Naive B cell (primary cell): ENCODE results near the gene BRME1. TPM values are rescaled to one million over a fixed set of nuclear protein-coding genes. Genes with fewer than 3 reads are reported as not detected.

ENCODE experiments used
- ATAC-seq, 2 donors: fragments of 150-1000 bp; cut with Tn5 transposase; 2 replicates each; pipeline ENCODE4 v1.10.0; 2021; ENCODE audit warnings: low read depth in 2 of 2, mild to moderate bottlenecking in 2 of 2, moderate library complexity in 2 of 2
- DNase-seq: peaks from one replicate; pipeline ENCODE4 v3.0.0; 2022
- H3K27ac Mint-ChIP-seq, 6 donors: one replicate each; pipeline ENCODE4 v1.8.0; 2020 to 2022; ENCODE audit warnings: mild to moderate bottlenecking in 6 of 6, mixed read lengths in 6 of 6, moderate library complexity in 5 of 6, inconsistent platforms in 2 of 6
- H3K27me3 Mint-ChIP-seq, 3 donors: one replicate each; pipeline ENCODE4 v1.8.0; 2021 to 2022; ENCODE audit warnings: mixed read lengths in 3 of 3, mild to moderate bottlenecking in 1 of 3
- H3K36me3 Mint-ChIP-seq, 2 donors: one replicate each; pipeline ENCODE4 v1.8.0; 2020 to 2022; ENCODE audit warnings: mixed read lengths in 2 of 2, inconsistent platforms in 1 of 2, mild to moderate bottlenecking in 1 of 2
- H3K4me1 Mint-ChIP-seq, 3 donors: one replicate each; pipeline ENCODE4 v1.8.0; 2020 to 2022; ENCODE audit warnings: mixed read lengths in 3 of 3, inconsistent platforms in 1 of 3, mild to moderate bottlenecking in 1 of 3, moderate library complexity in 1 of 3
- H3K4me3 Mint-ChIP-seq, 8 donors: one replicate each; pipeline ENCODE4 v1.8.0; 2020 to 2022; ENCODE audit warnings: mild to moderate bottlenecking in 8 of 8, mixed read lengths in 8 of 8, moderate library complexity in 8 of 8, inconsistent platforms in 2 of 8
- H3K9me3 Mint-ChIP-seq, 7 donors: one replicate each; pipeline ENCODE4 v1.8.0; 2020 to 2022; ENCODE audit warnings: mixed read lengths in 7 of 7, mild to moderate bottlenecking in 5 of 7, inconsistent platforms in 2 of 7, moderate library complexity in 1 of 7
- polyA plus RNA-seq, 6 donors: library from polyadenylated mRNA; unstranded; fragments of 300-500 nt; fragmentation: Illumina TruSeq; gene quantifications; one replicate each; pipeline ENCODE4 v1.2.3, GENCODE V29; 2021; ENCODE audit warnings: low read depth in 6 of 6

Gene BRME1
- polyA plus RNA-seq, 6 donors from 2014 or later: 0.47 to 0.51 TPM; not detected in 4

DNA sequence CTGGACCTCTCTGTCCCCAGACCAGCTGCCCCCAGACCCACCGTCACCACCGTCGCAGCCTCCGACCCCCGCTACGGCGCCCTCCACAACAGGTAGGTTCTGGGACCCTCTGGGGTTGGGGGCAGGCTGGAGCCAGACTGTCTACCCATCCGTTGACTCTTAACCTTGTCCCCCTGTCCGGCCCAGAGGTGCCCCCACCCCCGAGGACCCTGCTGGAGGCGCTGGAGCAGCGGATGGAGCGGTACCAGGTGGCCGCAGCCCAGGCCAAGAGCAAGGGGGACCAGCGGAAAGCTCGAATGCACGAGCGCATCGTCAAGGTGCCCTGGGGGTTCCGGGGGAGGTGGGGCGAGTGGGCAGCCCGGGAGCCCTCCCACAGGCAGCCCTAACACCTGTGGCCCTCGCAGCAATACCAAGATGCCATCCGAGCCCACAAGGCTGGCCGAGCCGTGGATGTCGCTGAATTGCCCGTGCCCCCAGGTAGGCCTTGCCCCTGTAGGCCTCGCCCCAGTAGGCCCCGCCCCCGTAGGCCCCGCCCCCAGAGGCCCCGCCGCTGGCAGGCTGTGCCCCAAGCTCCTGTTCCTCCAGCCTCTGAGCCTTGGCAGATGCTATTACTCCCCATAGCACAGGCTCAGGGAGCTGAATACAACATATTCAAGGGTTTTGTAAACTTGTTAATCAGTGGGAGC, 13.0 kb upstream of the BRME1 start:
- ATAC-seq: no peak
- peaks cover 7 to 18% of the 10 kb centered on the region in 2 donors for H3K36me3 Mint-ChIP-seq

DNA sequence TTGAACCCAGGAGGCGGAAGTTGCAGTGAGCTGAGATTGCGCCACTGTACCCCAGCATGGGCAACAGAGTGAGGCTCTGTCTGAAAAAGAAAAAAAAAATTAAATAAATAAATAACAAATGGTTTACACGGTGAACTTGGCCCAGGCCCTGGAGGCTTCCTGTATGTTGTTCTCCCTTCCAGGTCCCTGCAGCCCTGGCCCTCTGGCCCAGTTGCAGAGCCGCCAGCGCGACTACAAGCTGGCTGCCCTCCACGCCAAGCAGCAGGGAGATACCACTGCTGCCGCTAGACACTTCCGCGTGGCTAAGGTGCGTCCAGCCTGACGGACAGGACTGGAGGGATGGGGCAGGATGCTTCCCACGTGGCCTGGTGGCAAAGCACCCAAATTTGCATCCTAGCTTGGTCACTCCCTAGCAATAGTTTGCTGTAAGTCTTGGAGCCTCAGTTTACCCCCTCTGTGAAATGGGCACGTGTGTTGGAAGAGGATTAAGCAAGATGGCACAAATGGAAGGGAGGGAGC, 12.0 kb upstream of the BRME1 start:
- ATAC-seq: no peak
- H3K36me3 Mint-ChIP-seq: peaks cover 7 to 18% of the 10 kb centered on the region in 2 donors

More for the DNA sequence above, 13.0 kb upstream of the BRME1 start:
- DNase-seq: no peak
- Mint-ChIP-seq H3K27ac (no peak overlapping the region), H3K4me3 (no peak overlapping the region), H3K27me3 (no peaks in the 10 kb centered on the region), H3K9me3 (peaks cover 0 to 5% (median 0%) of the 10 kb centered on the region in 7 donors), H3K4me1 (peaks cover 0 to 8% (median 5%) of the 10 kb centered on the region in 3 donors)

DNA sequence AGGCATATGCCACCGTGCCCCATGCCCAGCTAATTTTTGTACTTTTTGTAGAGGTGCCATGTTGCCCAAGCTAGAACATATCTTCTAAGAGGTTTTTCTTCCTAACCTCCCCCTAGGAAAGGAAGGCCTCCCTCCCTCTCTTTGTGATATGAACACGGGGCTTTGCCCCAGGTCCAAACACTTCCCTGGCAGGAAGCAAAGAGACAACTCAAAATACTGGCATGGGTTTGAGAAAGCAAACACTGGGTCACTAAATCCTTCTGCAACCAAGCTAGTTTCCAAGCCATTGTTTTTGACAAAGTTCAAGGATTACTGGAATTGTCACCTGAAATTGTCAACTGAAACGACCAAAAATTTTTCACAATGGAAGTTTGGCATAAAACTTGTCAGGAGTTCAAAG, 8.9 kb upstream of the BRME1 start:
- Mint-ChIP-seq H3K9me3 (no peaks in the 10 kb centered on the region), H3K27ac (no peak overlapping the region), H3K27me3 (no peaks in the 10 kb centered on the region), H3K4me1 (no peaks in the 10 kb centered on the region), H3K36me3 (no peaks in the 10 kb centered on the region), H3K4me3 (peak overlapping the region in 1 of 8 donors; percentile 15)
- ATAC-seq: no peak
- no peak for DNase-seq

More for the DNA sequence above, 12.0 kb upstream of the BRME1 start:
- peak overlapping the region in 1 of 6 donors; percentile 70 for H3K27ac Mint-ChIP-seq
- no peak overlapping the region for H3K4me3 Mint-ChIP-seq
- H3K9me3 Mint-ChIP-seq: peaks cover 0 to 5% (median 0%) of the 10 kb centered on the region in 7 donors
- H3K4me1 Mint-ChIP-seq: peaks cover 0 to 8% (median 5%) of the 10 kb centered on the region in 3 donors
- no peak for DNase-seq
- H3K27me3 Mint-ChIP-seq: no peaks in the 10 kb centered on the region

DNA sequence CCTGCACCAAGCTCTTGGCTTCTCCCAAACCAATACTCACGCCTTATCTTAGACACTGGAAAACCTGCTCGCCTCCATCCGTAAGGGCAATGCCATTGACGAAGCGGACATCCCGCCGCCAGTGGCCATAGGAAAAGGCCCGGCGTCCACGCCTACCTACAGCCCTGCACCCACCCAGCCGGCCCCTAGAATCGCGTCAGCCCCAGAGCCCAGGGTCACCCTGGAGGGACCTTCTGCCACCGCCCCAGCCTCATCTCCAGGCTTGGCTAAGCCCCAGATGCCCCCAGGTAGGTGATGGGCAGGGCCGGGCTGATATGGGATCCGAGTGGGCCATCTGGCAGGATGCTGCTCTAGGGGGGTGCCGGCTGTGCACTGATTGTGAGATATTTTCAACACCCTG, 7.4 kb upstream of the BRME1 start:
- Mint-ChIP-seq H3K36me3 (no peaks in the 10 kb centered on the region), H3K27ac (no peak overlapping the region), H3K4me1 (no peaks in the 10 kb centered on the region), H3K27me3 (no peaks in the 10 kb centered on the region), H3K9me3 (no peaks in the 10 kb centered on the region), H3K4me3 (no peak overlapping the region)
- DNase-seq (no peak), ATAC-seq (no peak)

DNA sequence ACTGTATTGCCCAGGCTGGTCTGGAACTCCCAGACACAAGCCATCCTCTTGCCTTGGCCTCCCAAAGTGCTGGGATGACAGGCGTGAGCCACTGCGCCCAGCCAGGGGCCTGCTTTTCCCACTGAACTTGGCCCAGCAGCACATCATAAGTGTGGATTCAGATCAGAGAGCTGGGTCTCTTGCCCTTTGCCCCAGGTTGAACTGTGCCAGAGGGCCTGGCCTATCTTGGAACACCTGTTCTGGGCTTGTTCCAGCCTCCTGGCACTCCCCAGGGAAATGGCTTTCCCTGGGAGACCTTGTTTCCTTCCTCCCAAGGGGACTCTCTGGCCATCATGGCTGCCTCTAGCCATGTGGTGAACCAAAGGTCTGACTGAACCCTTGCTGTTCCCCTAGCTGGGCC, 3.5 kb upstream of the BRME1 start:
- Mint-ChIP-seq H3K4me1 (peaks cover 10 to 13% (median 12%) of the 10 kb centered on the region in 3 donors), H3K27me3 (no peaks in the 10 kb centered on the region), H3K4me3 (peak overlapping the region in 1 of 8 donors; percentile 25), H3K36me3 (no peaks in the 10 kb centered on the region), H3K9me3 (no peaks in the 10 kb centered on the region), H3K27ac (no peak overlapping the region)
- ATAC-seq (no peak), DNase-seq (no peak)

DNA sequence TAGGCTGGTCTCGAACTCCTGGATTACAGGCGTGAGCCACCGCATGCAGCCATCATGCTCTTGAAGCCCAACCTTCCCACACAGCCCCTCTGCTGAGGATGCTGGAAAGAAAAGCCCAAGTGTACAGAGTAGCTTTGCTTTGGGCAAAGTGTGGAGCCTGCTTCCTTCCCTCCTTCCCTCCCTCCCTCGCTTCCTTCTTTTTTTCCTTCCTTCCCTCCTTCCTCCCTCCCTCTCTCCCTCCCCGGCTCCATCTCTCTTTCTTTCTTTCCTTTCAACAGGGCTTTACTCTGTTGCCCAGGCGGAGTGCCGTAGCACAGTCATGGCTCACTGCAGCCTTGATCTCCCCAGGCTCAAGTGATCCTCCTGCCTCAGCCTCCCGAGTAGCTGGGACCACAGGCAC, 2.8 kb upstream of the BRME1 start:
- Mint-ChIP-seq H3K4me1 (peaks cover 10 to 13% (median 12%) of the 10 kb centered on the region in 3 donors), H3K36me3 (no peaks in the 10 kb centered on the region), H3K4me3 (peak overlapping the region in 2 of 8 donors; percentile 15 to 67), H3K9me3 (no peaks in the 10 kb centered on the region), H3K27ac (peak overlapping the region in 1 of 6 donors; percentile 81), H3K27me3 (no peaks in the 10 kb centered on the region)
- no peak for DNase-seq
- no peak for ATAC-seq

DNA sequence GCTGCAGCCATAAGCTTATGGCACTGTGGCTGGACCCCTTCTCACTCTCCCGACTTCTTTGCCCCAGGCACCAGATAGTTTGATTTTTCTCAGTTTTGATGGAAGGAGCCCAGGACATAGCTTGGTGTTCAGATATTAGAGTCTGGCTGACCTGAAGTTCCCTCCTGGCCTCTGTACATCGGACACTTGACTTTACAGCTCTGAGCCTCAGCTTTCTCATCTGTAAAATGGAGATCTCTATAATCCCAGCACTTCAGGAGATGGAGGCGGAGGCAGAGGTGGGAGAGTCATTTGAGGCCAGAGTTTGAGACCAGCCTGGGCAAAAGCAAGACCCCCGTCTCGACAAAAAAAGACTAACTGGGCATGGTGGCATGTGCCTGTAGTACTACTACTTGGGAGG, 993 bp upstream of the BRME1 start:
- DNase-seq (no peak), ATAC-seq (no peak)
- H3K9me3 Mint-ChIP-seq: no peaks in the 10 kb centered on the region
- no peaks in the 10 kb centered on the region for H3K27me3 Mint-ChIP-seq
- no peaks in the 10 kb centered on the region for H3K36me3 Mint-ChIP-seq
- peaks cover 10 to 13% (median 12%) of the 10 kb centered on the region in 3 donors for H3K4me1 Mint-ChIP-seq
- H3K4me3 Mint-ChIP-seq: peak overlapping the region; percentile 74 to 91 (median 86)
- peak overlapping the region in 1 of 6 donors; percentile 90 for H3K27ac Mint-ChIP-seq

DNA sequence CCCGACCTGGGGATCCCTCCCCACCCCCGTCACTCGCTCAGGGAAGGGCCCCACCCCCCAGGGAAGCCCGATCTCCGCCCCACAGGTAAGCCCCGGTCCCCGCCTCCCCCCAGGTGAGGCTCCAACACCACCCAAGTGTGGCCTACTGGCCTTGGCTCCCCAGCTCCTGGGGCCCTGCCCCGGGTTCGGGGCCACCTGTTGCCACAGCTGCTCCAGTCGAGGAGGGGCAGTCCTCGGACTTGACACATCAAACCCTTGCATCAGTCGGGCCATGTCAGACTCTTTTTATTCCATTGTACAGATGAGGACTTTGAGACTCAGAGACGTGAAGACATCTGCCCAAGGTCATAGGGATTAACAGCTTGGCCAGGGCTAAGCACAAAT, 596 bp upstream of the BRME1 start:
- Mint-ChIP-seq H3K27me3 (no peaks in the 10 kb centered on the region), H3K4me3 (peak overlapping the region; percentile 74 to 91 (median 86)), H3K9me3 (no peaks in the 10 kb centered on the region), H3K27ac (peak overlapping the region in 2 of 6 donors; percentile 20 to 90), H3K36me3 (no peaks in the 10 kb centered on the region), H3K4me1 (peaks cover 10 to 13% (median 12%) of the 10 kb centered on the region in 3 donors)
- DNase-seq (no peak), ATAC-seq (peak; percentile 11 to 15)

DNA sequence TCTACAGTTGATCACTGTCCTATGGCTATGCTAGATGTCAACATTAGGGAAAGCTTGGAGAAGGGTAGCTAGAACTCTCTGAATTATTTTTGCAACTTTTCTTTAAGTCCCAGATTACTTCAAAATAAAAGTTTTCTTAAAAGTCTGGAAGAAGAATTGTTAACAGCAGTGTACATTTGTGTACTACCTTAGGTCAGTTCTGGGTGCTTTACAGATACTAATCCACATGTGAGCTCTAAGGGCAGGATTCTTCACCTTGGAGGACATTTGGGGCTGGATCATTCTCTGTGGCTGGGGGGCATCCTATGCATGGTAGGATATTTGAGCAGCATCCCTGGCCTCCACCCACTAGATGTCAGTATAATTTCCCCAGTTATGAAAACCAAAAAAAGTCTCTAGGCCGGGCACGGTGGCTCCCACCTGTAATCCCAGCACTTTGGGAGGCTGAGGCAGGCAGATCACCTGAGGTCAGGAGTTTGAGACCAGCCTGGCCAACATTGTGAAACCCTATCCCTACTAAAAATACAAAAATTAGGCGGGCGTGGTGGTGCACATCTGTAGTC, 2.8 kb downstream of the BRME1 start:
- Mint-ChIP-seq H3K27me3 (no peaks in the 10 kb centered on the region), H3K9me3 (no peaks in the 10 kb centered on the region), H3K4me3 (peak overlapping the region in 1 of 8 donors; percentile 74), H3K4me1 (peaks cover 10 to 13% (median 12%) of the 10 kb centered on the region in 3 donors), H3K27ac (no peak overlapping the region), H3K36me3 (no peaks in the 10 kb centered on the region)
- DNase-seq (no peak), ATAC-seq (no peak)

DNA sequence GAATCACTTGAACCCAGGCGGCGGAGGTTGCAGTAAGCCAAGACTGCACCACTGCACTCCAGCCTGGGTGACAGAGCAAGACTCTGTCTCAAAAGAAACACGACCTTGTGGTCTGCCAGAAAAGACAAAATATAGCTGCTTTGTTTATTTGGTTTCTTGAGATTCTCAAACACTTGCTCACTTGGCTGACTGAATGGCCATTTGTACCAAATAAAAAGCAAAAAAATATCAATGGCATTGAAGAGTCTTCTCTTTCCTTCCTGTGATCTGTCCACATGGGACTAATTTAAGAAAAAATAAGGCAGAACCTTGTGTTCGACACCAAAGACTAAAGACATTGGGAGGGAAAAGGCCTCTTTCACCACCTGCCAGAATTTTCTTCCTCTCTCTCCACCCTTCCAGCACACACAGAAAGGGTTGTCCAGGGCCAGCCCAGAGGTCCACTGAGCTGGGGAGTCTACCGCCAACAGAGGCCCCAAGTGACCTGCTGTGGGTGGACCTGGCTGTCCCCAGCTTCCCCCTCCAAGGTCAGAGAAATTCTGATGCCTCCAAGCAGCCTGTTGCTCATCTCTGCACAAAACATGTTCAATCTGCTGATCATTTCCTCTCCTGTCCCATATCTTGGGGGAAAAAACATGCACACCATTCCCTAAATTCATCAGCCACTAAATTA, 5.9 kb downstream of the BRME1 start:
- H3K4me3 Mint-ChIP-seq: no peak overlapping the region
- no peak overlapping the region for H3K27ac Mint-ChIP-seq
- H3K4me1 Mint-ChIP-seq: no peaks in the 10 kb centered on the region
- DNase-seq: no peak
- H3K9me3 Mint-ChIP-seq: no peaks in the 10 kb centered on the region
- no peak for ATAC-seq
- no peaks in the 10 kb centered on the region for H3K36me3 Mint-ChIP-seq
- no peaks in the 10 kb centered on the region for H3K27me3 Mint-ChIP-seq

DNA sequence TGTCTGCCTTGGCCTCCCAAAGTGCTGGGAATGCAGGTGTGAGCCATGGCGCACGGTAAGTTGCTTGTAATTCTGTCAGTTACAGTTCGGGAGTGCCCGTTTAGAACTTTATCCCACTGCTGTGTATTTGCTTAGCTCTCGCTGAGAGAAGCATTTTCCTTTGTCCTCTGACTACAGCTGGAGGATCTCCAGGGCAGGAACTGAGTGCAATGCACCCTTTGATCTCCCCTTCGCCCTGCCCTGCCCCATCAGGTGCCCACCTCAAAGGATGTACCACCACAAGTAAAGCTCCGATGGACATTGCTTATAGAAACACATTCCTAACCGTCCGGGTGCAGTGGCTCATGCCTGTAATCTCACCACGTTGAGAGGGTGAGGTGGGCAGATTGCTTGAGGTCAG, 6.5 kb downstream of the BRME1 start:
- no peaks in the 10 kb centered on the region for H3K9me3 Mint-ChIP-seq
- H3K4me3 Mint-ChIP-seq: no peak overlapping the region
- no peaks in the 10 kb centered on the region for H3K4me1 Mint-ChIP-seq
- H3K27me3 Mint-ChIP-seq: no peaks in the 10 kb centered on the region
- DNase-seq: no peak
- no peaks in the 10 kb centered on the region for H3K36me3 Mint-ChIP-seq
- ATAC-seq: no peak
- H3K27ac Mint-ChIP-seq: no peak overlapping the region

DNA sequence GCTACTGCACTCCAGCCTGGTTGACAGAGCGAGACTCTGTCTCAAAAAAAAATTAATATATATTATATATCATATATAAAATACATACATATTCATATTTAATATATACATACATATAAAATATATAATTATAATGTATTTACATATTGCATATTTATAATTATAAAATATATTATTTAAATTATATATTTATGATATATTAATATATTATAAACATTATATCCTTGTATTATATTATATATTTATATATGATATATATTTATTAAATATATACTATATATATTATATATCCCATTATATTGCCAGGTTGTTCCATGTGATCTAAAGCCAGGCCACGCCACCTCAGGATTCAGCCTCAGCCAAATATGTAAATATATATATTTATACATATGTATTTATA, 9.7 kb downstream of the BRME1 start:
- Mint-ChIP-seq H3K4me3 (no peak overlapping the region), H3K4me1 (no peaks in the 10 kb centered on the region), H3K27ac (no peak overlapping the region), H3K9me3 (no peaks in the 10 kb centered on the region), H3K27me3 (no peaks in the 10 kb centered on the region), H3K36me3 (no peaks in the 10 kb centered on the region)
- DNase-seq (no peak), ATAC-seq (no peak)

DNA sequence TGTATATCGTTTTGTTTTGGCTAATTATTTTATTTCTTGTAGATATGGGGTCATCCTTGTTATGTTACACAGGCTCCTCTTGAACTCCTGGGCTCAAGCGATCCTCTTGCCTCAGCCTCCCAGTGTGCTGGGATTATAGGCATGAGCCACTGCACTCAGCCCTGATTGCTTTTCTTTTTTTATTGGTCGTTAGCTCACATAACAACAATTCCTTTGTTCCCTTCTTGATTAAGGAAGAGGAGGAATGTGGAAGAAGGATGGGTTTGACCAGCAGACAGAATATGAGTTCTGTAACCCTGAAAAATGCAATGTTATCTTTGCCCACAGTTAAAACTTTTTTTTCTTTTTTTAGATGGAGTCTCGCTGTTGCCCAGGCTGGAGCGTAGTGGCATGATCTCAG, 11.4 kb downstream of the BRME1 start:
- no peaks in the 10 kb centered on the region for H3K27me3 Mint-ChIP-seq
- no peak for DNase-seq
- H3K36me3 Mint-ChIP-seq: no peaks in the 10 kb centered on the region
- H3K4me3 Mint-ChIP-seq: no peak overlapping the region
- H3K9me3 Mint-ChIP-seq: no peaks in the 10 kb centered on the region
- no peak for ATAC-seq
- H3K27ac Mint-ChIP-seq: no peak overlapping the region
- no peaks in the 10 kb centered on the region for H3K4me1 Mint-ChIP-seq

DNA sequence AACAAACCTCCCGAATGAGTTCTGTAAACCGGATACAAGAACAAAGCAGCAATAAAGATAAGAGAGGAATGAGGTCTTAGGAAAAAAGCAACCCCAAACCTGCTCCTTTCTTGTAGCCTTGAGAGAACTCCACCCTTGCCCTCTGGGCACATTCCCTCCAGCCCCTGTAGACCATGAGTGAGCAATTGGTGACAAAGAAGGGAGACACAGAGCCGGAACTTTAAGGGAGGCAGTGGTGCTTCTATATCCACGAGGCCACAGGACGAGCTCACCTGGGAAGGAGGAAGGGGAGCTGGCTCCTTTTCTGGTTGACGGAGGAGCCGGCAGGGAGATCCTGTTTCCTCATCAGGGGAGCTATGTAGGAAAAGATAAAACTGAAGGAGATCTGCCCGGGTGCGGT, 13.0 kb downstream of the BRME1 start:
- no peaks in the 10 kb centered on the region for H3K9me3 Mint-ChIP-seq
- DNase-seq: no peak
- H3K4me3 Mint-ChIP-seq: no peak overlapping the region

More for the DNA sequence above, 13.0 kb downstream of the BRME1 start:
- no peaks in the 10 kb centered on the region for H3K27me3 Mint-ChIP-seq
- no peaks in the 10 kb centered on the region for H3K36me3 Mint-ChIP-seq
- no peak for ATAC-seq
- no peaks in the 10 kb centered on the region for H3K4me1 Mint-ChIP-seq
- no peak overlapping the region for H3K27ac Mint-ChIP-seq
